NT2/D1 (cell line): ENCODE data around the gene VRK3.

ENCODE experiments used
- DNase-seq: peaks from one replicate; pipeline ENCODE4 v3.0.0-alpha.2; 2011; ENCODE audit warnings: low read depth, low spot score
- H3K27me3 ChIP-seq: 2 replicates; pipeline ENCODE4 v1.6.0; 2011; ENCODE audit warnings: mild to moderate bottlenecking; ENCODE audit not compliant: insufficient read length, insufficient read depth
- H3K36me3 ChIP-seq: 2 replicates; pipeline ENCODE4 v1.6.1; 2011; ENCODE audit warnings: mild to moderate bottlenecking, low read length, mixed read lengths; ENCODE audit not compliant: insufficient read depth, insufficient read length
- H3K4me1 ChIP-seq: 2 replicates; pipeline ENCODE4 v1.5.1; 2011; ENCODE audit not compliant: insufficient read depth, insufficient read length
- H3K4me3 ChIP-seq: 2 replicates; pipeline ENCODE4 v1.5.1; 2011; ENCODE audit warnings: low read depth; ENCODE audit not compliant: insufficient read length
- H3K9ac ChIP-seq: 2 replicates; pipeline ENCODE4 v1.6.0; 2011; ENCODE audit warnings: low read depth; ENCODE audit not compliant: insufficient read length
- H3K9me3 ChIP-seq: 2 replicates; pipeline ENCODE4 v1.5.1; 2011; ENCODE audit warnings: mild to moderate bottlenecking, low read length; ENCODE audit not compliant: insufficient read depth
- SUZ12 ChIP-seq: IDR thresholded peaks from 2 replicates; pipeline ENCODE4 v1.6.1; 2011; ENCODE audit not compliant: insufficient read length, insufficient read depth; ENCODE audit errors: extremely low read depth
- YY1 ChIP-seq: IDR thresholded peaks from 2 replicates; pipeline ENCODE4 v1.6.1; 2011; ENCODE audit not compliant: insufficient read length, insufficient read depth
- ZNF274 ChIP-seq: IDR thresholded peaks from 2 replicates; pipeline ENCODE4 v1.6.1; 2011; ENCODE audit warnings: mild to moderate bottlenecking, low read depth, low read length

The VRK3 gene

DNA sequence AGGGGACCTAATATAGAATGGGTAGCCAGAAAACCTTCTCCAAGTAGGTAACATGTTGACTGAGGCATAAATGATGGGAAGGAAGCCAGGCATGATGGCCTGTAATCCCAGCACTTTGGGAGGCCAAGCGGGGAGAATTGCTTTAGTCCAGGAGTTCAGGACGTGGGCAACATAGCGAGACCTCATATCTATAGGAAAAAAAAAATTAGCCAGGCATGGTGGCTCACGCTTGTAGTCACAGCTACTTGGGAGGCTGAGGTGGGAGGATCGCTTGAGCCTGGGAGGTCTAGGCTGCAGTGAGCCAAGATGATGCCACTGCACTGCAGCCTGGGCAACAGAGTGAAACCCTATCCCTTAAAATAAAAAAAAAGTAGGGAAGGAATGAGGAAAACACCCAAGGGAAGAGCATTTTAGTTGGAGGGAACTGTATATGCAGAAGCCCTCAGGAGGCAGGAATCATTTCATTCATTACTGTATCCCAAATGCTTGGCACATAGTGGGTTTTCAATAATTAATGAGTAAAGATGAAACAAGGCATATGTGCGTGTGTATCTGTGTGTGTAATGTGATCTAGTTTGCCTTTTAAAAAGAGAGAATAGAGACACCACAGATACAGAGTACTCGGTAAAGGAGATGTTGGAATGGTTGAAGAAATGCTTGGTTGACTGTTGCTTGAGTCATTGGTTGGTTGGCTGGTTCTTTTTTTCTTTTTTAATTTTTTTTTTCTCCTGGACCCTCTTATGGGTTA is 93.7 kb downstream of the VRK3 start:
- Histone ChIP-seq H3K9me3 (no peaks in the 10 kb centered on the region), H3K9ac (no peak overlapping the region), H3K4me1 (peaks cover 8% of the 10 kb centered on the region)

GRCh38 chr19:49930483-49931011 is 94.6 kb downstream of the VRK3 start:
- no peaks in the 10 kb centered on the region for H3K9me3 ChIP-seq
- DNase-seq: no peak
- peak overlapping the region; percentile 59 for H3K9ac ChIP-seq
- H3K27me3 ChIP-seq: no peaks in the 10 kb centered on the region
- H3K4me3 ChIP-seq: peak overlapping the region; percentile 32
- TF ChIP-seq ZNF274: no peak
- no peak for TF ChIP-seq YY1
- TF ChIP-seq SUZ12: no peak
- peaks cover 8% of the 10 kb centered on the region for H3K4me1 ChIP-seq
- peaks cover 26% of the 10 kb centered on the region for H3K36me3 ChIP-seq

More for the DNA sequence above, 93.7 kb downstream of the VRK3 start:
- H3K27me3 ChIP-seq: no peaks in the 10 kb centered on the region
- DNase-seq: no peak
- H3K4me3 ChIP-seq: no peak overlapping the region
- TF ChIP-seq ZNF274: no peak
- TF ChIP-seq YY1: no peak
- no peak for TF ChIP-seq SUZ12
- peaks cover 20% of the 10 kb centered on the region for H3K36me3 ChIP-seq

- H3K4me1 ChIP-seq: peaks cover 8% of the 10 kb centered on the region
- H3K27me3 ChIP-seq: no peaks in the 10 kb centered on the region
- no peaks in the 10 kb centered on the region for H3K9me3 ChIP-seq
These were observed 95.3 kb downstream of the VRK3 start for GRCh38 chr19:49929611-49930482.

DNA sequence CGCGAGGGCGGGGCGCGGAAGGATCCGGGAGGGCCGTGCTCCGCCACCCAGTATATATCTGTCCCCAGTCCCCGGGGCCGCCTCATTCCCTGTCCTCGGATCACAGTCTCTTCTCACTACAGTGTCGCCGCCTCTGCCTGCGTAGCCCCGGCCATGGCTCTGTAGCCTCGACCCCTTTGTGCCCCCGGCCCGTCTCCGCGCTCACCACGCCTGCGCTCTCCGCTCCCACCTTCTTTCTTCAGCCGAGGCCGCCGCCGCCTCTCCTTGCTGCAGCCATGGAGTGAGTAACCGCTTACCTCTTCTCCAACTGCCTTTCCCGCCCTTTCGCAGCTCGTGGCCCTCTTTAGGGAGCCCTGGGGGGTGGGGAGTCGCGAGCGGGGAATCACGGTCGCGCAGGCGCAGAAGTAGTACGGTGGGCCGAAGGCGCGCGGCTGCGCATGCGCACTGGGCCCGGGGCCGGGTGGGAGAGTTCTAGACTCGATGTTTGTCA is 96.0 kb downstream of the VRK3 start, which contains the start of the genes ATF5 and NUP62:
Gene ATF5 (plus strand): TSS at position 85 of the 490 bp plus-strand sequence. CDS start 1,646 bp downstream, outside the sequence.
Gene NUP62 (minus strand): TSS at position 384 of the 490 bp plus-strand sequence. CDS start 19,697 bp downstream, outside the sequence.
- peak within 1 kb of the TSS; percentile 91 for H3K4me3 ChIP-seq
- peaks cover 13% of the 10 kb centered on the region for H3K4me1 ChIP-seq
- H3K27me3 ChIP-seq: no peaks in the 10 kb centered on the region
- peak; percentile 30 for DNase-seq
- no peaks in the 10 kb centered on the region for H3K9me3 ChIP-seq
- H3K9ac ChIP-seq: peak within 1 kb of the TSS; percentile 97
- H3K36me3 ChIP-seq: peaks cover 37% of the 10 kb centered on the region
- TF ChIP-seq YY1 (no peak), ZNF274 (no peak), SUZ12 (no peak)

More at GRCh38 chr19:49929611-49930482, 95.3 kb downstream of the VRK3 start:
- peak overlapping the region; percentile 91 for H3K4me3 ChIP-seq
- H3K9ac ChIP-seq: peak overlapping the region; percentile 97
- no peak for TF ChIP-seq SUZ12
- no peak for TF ChIP-seq YY1
- no peak for TF ChIP-seq ZNF274
- DNase-seq: peak; percentile 93
- H3K36me3 ChIP-seq: peaks cover 30% of the 10 kb centered on the region

- Histone ChIP-seq H3K27me3 (no peaks in the 10 kb centered on the region), H3K9me3 (no peaks in the 10 kb centered on the region), H3K4me1 (peaks cover 25% of the 10 kb centered on the region), H3K36me3 (peaks cover 49% of the 10 kb centered on the region), H3K4me3 (peak overlapping the region; percentile 26), H3K9ac (peak overlapping the region; percentile 72)
- TF ChIP-seq ZNF274: no peak
- TF ChIP-seq YY1: no peak
- no peak for TF ChIP-seq SUZ12
- DNase-seq: no peak
These were observed 97.5 kb downstream of the VRK3 start for GRCh38 chr19:49927526-49928264.

- H3K27me3 ChIP-seq: no peaks in the 10 kb centered on the region
- DNase-seq: no peak
- H3K36me3 ChIP-seq: peaks cover 60% of the 10 kb centered on the region
- H3K9me3 ChIP-seq: no peaks in the 10 kb centered on the region
- TF ChIP-seq ZNF274 (no peak), SUZ12 (no peak), YY1 (no peak)
- H3K4me1 ChIP-seq: peaks cover 30% of the 10 kb centered on the region
- H3K4me3 ChIP-seq: no peak overlapping the region
- no peak overlapping the region for H3K9ac ChIP-seq
These were observed 98.7 kb downstream of the VRK3 start for GRCh38 chr19:49926515-49926914.
